CD4-positive, alpha-beta T cell treated with Interleukin-17A for 1 hour (primary cell): Measurements from ENCODE around the gene ZNF320.
"Not testable (repeated sequence)": the region's sequence is repeated elsewhere in the genome, so short reads cannot be mapped to it uniquely, and the experiment has no call there.

ENCODE experiments used
- DNase-seq: peaks from one replicate; pipeline ENCODE4 v3.0.0-alpha.2; 2020

ZNF320 gene

GRCh38 chr19:52917531-52917930 lies 20.1 kb upstream of the ZNF320 start:
- DNase-seq = no peak

- no peak for DNase-seq
Observed at GRCh38 chr19:52910648-52911047, 13.2 kb upstream of the ZNF320 start.

GRCh38 chr19:52904052-52904780 lies 6.8 kb upstream of the ZNF320 start:
- DNase-seq = not testable (repeated sequence)

- DNase-seq = no peak
Observed at GRCh38 chr19:52901842-52902241, 4.4 kb upstream of the ZNF320 start.

- not testable (repeated sequence) for DNase-seq
Observed at GRCh38 chr19:52898596-52898995, 1.2 kb upstream of the ZNF320 start.

GRCh38 chr19:52898101-52898500 lies 666 bp upstream of the ZNF320 start:
- no peak for DNase-seq

GRCh38 chr19:52896431-52897137 lies 851 bp downstream of the ZNF320 start:
- no peak for DNase-seq

- DNase-seq = no peak
Observed at GRCh38 chr19:52891336-52891735, 6.1 kb downstream of the ZNF320 start.

GRCh38 chr19:52889931-52890330 lies 7.5 kb downstream of the ZNF320 start:
- no peak for DNase-seq

- no peak for DNase-seq
Observed at GRCh38 chr19:52889076-52889475, 8.4 kb downstream of the ZNF320 start.

- no peak for DNase-seq
Observed at GRCh38 chr19:52880895-52881389, 16.5 kb downstream of the ZNF320 start.

- not testable (repeated sequence) for DNase-seq
Observed at GRCh38 chr19:52872996-52873395, 24.4 kb downstream of the ZNF320 start.

GRCh38 chr19:52871466-52871865 lies 26.0 kb downstream of the ZNF320 start:
- no peak for DNase-seq

GRCh38 chr19:52868031-52868430 lies 29.4 kb downstream of the ZNF320 start:
- DNase-seq = not testable (repeated sequence)

- DNase-seq = peak; percentile 79
Observed at GRCh38 chr19:52857378-52858191, 39.9 kb downstream of the ZNF320 start, which contains the start of gene ZNF468. Gene ZNF468, minus strand, starts transcription at chr19:52857619. Its CDS starts 3,347 bp downstream, at chr19:52854272.

GRCh38 chr19:52856540-52857377 lies 40.7 kb downstream of the ZNF320 start:
- DNase-seq = not testable (repeated sequence)
